DLD1 (cell line): ENCODE results near the gene ACTL9.

Experiments used
- in situ Hi-C: cut with HindIII; loops from 2 replicates; pipeline ENCODE4 v1.10.0; 2017; ENCODE audit warnings: low sequenced_read_pairs

Gene ACTL9

DNA sequence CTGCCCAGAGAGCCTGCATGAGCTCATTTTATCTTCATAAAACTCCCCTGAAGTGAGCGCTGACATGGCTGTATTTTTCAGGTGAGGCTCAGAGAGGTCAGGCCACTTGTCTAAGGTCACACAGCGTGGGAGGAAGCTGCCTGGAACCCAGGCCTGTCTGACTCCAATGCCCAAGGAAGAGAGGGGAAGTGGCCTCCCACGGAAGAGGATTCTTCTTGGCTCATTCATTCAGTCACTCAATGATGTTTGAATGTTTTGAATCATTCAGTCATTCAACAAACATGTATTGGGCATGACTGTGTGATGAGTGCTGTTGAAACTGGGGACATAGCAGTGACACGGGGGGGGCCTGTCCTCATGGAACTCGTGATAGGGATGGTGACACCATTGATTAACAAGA is 12.0 kb downstream of the ACTL9 start:
- in situ Hi-C loops = no loop called here

DNA sequence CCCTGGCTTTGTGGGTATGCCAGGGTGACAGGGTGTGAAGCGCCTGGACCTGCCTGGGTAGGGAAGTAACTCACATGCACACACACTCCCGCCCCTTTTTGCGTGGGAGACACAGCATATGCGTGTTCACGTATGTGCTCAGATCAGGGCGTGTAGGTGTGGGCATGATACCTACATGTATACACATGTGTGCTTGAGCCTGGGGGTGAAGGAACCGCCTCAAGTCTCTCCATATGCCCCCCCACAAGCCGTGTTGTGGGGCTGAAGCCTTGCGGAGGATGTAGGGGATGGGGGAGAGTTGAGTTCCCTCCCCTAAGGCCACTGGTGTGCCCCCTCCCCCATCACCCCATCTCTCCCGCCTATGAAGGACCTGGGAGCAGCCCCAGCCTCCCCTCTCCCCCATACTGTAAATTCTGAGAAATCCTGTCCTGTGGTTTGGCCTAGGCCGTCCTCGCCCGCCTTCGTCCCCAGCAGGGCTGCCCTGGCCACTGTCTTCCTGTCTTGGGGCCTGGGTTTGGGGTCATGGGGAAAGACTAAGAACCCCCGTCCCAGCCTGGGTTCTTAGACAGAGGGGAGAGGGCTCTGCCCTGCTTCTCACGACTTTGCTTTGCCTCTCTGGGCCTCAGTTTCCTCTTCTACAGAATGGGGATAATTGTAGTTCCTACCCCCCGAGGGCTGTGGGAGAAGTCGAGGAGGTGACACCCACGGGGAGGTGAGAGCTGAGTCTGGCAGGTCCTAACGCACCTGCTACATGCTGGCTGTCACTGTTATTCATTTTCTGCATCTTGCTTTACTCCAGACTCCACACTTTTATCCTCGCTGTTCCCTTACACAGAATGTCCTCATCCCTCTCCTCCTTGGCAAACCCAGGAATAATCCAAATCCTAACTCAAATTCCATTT is 14.3 kb downstream of the ACTL9 start:
- in situ Hi-C loops = no loop called here

DNA sequence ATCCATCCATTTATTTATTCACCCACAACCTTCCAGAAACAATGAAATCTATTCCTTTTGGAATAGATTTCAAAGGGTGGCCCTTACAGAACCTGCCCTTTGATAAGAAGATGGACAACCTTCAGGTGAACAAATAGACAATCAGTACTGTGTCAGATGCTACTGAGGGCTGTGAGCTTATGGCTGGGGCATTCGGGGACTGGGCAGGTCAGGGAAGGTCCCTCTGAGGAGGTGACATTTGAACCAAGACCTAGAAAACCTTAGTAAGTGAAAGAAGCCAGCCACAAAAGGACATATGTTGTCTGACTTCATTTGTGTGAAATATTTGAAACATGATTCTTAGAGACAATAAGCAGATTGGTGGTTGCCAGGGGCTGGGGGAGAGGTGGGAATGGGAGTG is 15.7 kb downstream of the ACTL9 start:
- in situ Hi-C loops = no loop called here

DNA sequence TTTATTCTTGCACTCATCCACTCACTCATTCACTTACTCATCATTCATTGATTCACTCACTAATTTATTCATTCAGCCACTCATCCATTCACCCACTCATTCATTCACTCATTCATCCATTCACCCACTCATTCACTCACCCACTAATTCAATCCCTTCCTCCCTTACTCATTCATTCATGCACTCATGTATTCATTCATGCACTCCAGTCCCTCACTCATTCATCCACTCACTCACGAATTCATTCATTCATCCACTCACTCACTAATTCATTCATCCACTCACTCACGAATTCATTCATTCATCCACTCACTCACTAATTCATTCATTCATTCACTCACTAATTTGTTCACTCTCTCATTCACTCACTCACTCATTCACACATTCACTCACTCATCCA is 16.1 kb downstream of the ACTL9 start:
- in situ Hi-C loops = no loop called here

DNA sequence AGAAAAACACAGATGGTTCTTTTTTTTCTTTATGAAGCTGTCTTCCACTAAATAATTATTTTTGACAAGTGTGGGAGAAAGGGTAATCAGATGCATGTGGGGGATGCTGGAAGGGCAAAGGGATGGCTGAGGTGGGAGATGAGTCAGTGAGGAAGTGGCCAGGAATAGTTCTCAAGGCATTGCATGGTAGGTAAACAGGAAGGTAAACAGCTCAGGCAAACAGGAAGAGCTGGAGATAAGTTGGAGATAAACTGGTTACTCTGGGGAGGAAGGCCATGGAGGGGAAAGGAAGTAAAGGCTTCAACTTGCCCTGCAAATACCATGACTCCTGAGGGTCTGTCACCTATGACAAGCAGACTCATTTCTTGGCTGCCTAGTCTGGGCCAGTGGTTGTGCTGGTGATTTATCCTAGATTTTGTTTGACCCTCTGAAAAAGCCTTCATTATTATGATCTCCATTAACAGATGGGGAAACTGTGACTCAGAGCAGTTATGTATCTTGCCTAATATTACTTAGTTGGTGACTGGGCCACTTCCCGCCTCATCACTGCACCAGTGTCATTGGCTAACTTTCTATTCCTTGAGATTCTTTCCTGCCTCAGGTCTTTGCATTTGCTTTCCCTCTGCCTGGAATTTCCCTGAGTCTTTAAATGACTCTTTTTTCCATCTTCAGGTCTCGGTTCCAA is 17.1 kb downstream of the ACTL9 start:
- in situ Hi-C loops = no loop called here

DNA sequence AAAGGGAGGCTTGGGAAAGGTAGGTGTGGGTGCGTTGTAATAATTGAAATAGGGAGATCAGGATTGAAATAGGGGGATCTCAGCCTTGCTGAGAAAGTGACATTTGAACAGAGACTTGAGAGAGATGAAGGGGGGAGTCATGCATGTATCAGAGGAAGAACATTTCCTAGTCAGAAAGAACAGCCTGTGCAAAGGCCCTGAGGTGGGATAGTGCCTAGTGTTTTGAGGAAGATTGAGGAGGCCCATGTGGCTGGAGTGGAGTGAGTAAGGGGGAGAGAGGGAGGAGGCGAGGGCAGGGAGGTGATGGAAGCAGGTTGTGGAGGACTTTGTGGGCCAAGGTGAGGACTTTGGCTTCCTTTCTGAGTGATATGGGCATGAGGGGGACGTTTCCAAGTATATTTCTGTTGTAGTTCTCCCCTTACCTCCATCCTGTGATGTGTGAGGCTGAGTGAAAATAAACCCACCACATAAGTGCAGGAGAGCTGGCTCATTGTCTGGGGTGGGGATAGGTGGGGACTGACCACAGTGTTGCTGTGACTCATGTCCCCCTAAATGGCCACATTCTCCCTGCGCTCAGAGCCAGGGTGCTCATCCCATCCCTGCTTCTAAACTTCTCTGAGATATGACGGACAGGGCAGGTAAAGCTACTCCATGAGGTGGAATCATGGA is 17.8 kb downstream of the ACTL9 start:
- in situ Hi-C loops = no loop called here

DNA sequence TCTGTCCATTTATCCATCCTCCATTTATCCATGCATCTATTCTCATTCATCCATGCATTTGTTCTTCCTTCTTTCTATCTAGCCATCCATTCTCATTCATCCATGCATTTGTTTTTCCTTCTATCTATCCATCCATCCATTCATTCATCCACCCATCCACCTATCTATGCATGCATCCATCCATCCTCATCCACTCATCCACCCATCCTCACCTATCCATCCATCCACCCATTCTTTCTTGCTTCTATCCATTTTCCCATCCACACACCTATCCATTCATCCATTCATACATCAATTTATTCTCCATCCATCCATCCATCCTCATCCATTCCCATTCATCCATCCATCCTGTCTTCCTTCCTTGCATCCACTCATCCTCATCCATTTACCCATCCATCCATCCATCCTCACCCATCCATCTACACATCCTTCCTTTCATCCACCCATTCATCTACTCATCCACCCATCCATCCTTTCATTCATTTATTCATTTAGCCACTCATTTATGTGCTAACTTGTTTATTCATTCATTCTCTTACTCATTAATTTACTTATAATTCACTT is 20.3 kb downstream of the ACTL9 start:
- in situ Hi-C loops = no loop called here

DNA sequence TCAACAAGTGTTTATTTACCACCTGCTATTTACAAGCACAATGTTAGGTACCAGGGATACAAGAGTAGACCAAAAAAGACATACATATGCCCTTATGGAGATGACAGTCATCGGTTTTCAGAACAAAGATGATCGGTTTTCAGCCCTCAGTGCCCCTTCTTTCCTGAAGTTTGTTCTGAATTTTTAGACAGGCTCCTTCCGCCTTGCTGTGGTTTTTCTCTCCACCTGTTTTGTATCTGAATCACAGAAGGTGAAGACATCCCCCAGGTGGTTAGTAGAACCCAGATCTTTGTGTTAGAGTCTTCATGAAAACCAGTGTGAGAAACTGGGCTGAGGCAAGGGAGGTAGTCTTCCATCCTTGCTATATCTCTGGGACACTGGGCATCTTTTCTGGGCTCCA is 23.5 kb downstream of the ACTL9 start:
- in situ Hi-C loops = no loop called here

DNA sequence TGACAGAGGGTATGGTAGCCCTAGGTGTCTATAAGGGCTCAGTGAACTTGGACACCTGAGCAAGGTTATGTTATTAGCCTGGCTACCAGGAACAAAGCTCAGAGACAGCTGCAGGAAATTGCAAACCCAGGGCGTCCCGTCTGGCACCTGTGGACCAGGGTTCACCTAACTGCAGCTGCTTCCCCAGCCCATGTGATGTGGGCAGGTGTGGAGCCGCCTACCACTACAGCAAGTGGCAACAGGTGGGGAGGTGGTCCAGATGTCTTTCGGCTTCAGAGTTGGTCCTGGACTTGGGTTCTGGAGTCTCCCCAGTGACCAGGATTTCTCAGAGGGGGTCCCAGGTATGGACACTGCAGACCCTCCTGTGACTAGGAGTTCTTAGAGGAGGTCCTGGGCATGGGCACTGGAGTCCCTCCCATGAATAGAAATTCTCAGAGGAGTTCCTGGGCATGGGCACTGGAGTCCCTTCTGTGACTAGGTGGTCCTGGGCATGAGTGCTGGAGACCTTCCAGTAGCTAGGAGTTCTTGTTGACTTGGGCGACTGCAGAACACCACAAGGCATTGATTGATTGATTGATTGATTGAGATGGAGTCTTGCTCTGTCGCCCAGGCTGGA is 25.2 kb downstream of the ACTL9 start:
- in situ Hi-C loops = no loop called here

DNA sequence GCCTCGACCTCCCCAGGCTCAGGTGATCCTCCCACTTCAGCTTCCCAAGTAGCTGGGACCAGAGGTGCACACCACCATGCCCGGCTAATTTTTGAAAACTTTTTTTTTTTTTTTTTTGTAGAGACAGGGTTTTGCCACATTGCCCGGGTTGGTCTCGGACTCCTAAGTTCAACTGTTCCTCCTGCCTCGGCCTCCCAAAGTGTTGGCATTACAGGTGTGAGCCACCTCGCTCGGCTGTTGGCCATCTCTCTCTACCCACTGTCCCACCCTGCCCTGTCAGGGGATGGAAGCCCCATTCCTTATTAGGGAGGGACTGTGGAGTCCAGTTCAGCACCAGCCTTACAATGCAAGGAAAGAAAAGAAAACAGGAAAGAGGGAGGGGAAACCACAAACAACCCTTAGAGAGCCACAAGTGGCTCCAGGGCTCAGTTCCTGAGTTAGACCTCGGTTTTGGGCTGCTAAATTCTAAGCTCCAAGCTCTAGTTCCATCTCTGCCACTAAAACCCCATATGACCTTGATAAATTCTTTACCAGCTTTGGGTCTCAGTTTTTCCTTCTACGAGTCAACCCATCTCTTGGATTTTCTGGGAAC is 31.7 kb downstream of the ACTL9 start:
- in situ Hi-C loops = no loop called here

DNA sequence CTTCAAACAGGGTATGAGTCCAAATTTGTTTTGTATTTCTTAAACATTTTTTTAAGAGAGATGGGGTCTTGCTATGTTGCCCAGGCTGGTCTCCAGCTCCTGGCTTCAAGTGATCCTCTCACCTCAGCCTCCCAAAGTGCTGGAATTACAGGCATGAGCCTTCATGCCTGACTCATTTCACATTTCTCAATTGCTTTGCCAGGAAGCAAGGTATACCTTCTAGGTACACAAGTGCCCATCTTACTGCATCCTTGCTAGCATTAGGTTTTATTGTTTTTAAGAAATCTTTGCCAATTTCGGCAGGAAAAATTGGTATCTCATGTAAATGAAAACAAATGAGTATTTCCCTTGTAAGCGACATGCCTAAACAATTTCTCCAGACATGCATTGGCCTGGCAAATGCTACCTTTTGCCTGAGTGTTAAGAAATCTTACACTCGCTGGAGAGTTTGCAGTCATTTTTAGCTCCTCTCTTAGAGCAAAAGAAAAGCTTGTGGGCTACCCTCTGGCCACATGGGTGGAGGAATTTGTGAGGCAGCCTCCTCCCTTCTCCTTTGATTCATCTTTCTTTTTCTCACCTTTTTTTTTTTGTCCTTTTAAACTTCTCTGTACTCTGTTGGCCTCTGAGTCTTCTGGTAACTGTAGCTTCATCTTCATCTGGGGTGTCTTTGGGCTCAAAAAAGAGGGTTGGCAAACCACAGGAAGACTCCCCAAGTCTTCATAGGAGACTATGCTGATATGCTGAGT is 33.0 kb downstream of the ACTL9 start:
- in situ Hi-C loops = no loop called here

DNA sequence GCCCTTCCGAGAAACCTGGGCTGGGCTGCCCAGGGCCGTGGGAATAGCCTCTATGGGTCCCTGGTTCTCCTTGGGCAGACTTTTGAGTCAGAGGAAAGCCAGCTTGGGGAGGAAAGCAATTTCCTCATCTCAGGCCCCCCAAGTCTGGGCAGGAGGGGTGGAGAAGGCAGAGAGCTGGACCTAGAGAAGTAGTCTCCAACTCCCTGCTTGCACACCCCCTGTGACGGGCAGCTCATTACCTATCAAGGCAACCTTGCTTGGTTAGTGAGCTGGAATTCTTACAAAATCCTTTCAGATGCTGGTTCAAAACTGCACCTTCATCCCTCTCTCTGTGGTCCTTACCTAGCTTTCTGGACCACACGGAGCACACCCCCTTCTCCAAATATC is 33.9 kb downstream of the ACTL9 start:
- in situ Hi-C loops = no loop called here

DNA sequence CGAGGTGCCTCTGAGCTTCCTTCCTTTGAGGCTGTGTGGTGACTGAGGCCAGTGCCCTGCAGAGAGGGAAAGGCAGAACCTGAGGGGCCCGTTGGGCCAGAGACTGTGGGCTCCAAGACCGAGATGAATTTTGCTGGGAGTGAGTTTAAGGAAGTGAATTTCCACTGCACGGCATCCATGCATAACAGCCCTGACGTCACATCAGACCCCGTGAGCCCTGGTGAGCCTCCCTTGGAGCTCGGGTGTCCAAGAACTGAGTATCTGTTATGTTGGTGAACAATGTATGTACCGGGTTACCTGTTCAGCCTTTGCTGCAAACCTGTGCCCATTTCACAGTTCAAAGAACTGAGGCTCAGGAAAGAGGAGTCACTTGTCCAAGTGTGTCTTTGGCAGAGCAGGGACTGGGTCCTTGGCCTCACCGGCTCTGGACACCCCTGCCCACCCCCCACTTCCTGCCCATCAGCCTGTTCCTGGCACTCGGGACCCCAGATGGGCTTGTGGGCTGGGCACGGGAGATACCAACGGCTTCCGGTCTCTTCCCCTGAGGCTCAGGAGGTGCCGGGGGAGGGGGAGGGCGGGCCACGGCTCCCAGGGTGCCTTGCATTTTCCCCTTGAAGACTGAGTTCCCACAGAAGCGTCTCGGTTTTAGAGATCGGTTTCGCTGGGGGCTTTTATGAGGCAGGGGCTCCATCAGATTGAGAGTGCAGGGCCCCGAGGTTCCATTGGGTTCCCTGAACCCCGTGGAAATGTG is 34.5 kb downstream of the ACTL9 start:
- in situ Hi-C loops = no loop called here

DNA sequence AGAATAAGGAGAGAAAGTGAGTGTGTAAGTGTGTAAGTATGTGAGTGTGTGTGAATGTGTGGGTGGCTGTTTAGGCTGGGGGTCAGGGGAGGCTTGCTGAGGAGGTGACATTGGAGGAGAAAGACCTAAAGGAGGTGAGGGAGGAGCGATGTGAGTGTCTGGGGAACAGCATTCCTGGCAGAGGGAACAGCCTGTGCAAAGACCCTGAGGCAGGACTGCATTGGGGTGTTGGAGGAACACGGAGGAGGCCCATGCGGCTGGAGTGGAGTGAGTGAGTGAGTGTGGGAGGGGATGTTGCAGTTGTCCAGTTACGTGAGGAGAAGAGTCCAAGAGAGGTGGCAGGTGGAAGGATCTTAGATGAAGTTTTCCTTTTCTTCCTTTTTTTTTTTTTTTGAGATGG is 36.3 kb downstream of the ACTL9 start:
- in situ Hi-C loops = no loop called here

DNA sequence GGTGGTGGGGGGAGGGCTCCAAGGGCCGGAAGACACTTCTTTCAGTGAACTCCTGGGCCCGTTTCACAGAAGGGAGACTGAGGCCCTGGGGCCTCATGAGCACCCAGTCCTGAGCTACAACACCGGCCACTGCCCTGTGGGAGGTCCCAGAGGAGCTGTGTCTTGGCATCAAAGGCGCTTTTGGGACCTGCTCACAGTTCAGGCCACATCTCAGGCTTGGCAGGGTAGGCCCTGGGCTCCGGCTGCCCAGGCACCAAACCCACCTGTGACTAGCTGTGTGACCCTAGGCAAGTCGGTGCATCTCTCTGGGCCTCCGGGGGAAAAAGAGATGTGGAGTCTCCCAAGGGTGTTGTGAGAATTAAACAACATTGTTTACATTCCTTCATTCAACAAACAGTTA is 38.7 kb downstream of the ACTL9 start:
- in situ Hi-C loops = loop anchor here (10.0 kb wide), 1 partner anchor 435 kb away; no protein-coding TSS in a partner anchor

DNA sequence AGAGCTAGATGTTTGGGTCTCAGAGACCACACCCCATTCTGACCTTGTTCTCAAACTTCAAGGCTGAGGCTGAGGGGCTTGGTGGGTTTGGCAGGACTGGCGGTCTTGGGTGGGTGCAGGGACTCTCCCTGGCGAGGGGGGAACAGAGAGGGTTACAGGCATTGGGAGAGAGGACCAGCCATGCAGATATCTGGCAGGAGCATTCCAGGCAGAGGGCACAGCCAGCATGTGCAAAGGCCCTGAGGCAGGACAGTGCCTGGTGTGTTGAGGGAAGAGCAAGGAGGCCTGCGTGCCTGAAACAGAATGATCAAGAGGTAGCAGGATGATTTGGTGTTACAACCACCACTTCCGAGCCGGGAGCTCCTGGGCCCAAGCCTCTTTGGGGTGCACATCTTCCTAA is 40.7 kb downstream of the ACTL9 start:
- in situ Hi-C loops = loop anchor here (10.0 kb wide), 1 partner anchor 437 kb away; no protein-coding TSS in a partner anchor

DNA sequence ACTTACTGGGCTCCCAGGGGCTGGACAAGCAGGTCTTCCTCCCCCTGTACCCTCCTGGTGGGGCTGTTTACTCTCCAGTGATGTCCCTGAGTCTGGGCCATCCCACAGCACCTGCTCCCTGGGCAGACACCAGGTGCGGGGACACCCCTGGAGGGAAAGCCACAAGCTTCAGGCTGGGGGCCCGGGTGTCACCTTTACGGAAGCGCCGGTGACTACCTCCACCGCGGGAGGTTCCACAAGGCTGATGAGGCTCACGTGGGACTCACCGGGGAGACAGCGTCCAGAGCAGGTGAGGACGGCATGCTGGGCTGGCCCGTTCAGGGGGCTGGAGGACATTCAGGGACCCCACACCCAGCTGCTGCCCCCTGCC is 43.3 kb downstream of the ACTL9 start:
- in situ Hi-C loops = loop anchor here (10.0 kb wide), 1 partner anchor 439 kb away; no protein-coding TSS in a partner anchor

DNA sequence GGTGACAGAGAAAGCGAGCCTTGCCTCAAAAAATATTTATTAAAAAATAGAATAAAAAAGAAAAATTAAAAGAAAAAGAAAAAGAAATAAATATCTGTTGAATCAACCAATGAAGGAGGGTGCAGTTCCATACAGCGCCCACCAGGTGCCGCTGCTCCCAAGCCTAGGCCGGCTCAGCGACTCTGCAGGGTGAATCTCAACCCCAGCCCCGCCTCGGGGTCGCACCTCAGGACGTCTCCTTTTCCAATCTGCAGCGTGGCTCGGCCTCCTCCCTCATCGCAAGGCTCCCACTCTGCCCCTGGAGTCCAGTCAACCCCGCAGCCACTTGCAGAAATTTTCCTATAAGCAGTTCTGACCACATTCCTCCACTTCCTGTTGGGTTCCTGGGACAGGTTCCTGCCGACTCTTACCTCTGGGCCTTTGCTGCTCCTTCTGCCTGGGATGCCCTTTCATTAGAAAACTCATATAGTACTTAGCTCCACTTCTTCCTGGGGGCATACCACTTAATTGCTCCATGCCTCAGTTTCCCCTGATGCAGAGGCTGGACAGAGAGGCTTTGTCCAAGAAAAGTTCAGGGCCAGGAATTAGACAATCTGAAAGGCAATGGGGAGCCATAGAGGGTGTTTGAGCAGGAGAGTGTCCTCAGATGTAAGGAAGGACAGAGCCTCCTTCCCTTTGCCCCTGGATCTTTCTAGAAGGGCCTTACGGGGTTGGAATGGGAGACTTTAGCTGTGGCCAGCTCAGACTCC is 43.8 kb downstream of the ACTL9 start:
- in situ Hi-C loops = loop anchor here (10.0 kb wide), 1 partner anchor 440 kb away; no protein-coding TSS in a partner anchor
